GM21717 (cell line): ENCODE measurements around the gene LTBP2.

Source experiments
- ATAC-seq: cut with Tn5 transposase; IDR thresholded peaks from one replicate; pipeline ENCODE4 v1.9.1; 2021; ENCODE audit warnings: mild to moderate bottlenecking, moderate library complexity; ENCODE audit not compliant: unreplicated experiment

Gene LTBP2

DNA sequence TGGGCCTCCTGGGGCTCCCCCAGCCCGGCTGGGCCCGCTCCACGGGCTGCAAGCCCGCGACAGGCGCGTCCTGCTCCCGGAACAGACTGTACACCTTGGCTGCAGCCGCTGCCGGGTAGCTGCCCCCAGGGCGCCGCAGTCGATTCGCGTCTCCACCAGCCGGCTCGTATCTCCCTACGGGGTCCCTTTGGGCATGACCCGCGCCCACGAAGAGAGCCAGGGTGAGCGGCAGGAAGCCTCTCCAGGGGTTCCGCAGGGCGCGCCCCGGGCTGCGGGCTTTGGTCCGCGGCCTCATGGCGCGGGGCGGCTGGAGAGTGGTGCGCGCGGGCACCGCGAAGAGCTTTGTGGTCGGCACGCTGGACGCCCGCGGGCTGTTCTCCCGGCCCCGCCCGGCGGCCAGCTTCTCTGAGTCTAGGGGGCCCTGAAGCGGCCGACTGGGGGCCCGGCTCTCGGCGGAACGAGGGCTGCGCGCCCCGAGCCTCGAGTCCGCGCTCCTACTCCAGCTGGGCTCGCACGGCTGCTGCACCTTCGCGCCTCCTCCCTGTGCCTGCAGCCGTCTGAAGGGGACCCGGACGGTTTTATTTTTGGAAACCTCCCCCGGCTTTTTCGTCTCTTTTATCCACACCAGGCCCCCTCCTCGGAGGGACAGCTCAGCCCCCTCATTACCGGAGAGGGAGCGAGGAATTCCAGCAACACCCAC lies at the start of gene LTBP2:
TSS of gene LTBP2 (minus strand) at position 588 of the 700 bp plus-strand sequence. CDS start at position 295, 293 bp downstream.
- no peak for ATAC-seq

GRCh38 chr14:74660863-74661262 lies 48.8 kb upstream of the LTBP2 start:
- ATAC-seq, result no peak

DNA sequence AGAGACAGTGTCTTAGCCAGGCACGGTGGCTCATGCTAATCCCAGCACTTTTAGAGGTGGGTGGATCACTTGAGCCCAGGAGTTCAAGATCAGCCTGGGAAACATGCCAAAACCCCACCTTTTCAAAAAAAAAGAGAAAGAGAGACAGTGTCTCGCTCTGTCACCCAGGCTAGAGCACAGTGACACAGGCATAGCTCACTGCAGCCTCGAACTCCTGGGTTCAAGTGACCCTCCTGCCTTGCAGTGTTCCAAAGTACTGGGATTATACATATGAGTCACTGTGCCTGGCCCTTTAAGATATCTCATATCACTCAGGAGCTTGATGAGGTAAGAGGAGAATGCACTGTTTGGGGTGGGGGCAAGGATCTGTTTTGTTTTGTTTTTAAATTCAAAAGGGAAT lies 48.1 kb upstream of the LTBP2 start:
- no peak for ATAC-seq

- no peak for ATAC-seq
Measured at GRCh38 chr14:74658535-74659131, 46.6 kb upstream of the LTBP2 start.

GRCh38 chr14:74656964-74657363 lies 44.9 kb upstream of the LTBP2 start:
- ATAC-seq, result no peak

GRCh38 chr14:74655599-74656395 lies 43.8 kb upstream of the LTBP2 start:
- no peak for ATAC-seq

- no peak for ATAC-seq
Measured at GRCh38 chr14:74654931-74655330, 42.9 kb upstream of the LTBP2 start.

DNA sequence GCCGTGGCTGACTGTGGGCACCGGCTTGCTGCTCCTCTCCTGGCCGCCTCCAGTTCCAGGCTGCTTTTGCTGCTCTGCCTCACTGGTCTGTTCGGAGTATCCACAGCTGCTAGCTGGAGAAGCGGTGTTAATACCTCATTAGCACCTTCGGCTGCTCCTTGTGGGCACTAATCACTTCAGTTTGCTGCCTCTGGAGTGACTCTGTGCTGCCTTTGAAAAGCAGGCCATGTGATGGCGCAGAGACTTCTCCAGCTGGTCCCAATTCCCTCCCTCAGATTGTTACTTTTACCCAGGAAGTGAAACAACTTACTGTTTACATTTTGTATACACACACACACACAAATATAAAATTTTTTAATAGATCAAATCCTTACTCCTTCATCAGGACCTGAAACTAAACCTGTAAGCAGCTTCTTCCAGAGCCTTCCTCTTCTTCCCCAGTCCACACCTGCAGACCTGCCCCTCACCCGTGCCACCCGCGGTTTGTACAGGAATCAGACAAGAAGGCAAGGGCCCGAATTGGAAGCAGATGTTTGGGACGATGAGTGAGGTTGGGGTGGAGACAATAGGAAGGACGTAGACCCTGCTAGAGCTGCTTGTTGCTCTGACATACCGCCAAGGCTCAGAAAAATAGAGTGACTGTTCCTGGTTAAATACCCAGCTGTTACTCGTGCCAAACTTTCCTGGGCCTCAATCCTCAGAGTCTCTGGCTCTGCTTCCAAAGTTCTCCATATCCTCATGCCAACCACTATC lies 41.5 kb upstream of the LTBP2 start:
- ATAC-seq, result no peak

- no peak for ATAC-seq
Measured at GRCh38 chr14:74652541-74652940, 40.5 kb upstream of the LTBP2 start.

DNA sequence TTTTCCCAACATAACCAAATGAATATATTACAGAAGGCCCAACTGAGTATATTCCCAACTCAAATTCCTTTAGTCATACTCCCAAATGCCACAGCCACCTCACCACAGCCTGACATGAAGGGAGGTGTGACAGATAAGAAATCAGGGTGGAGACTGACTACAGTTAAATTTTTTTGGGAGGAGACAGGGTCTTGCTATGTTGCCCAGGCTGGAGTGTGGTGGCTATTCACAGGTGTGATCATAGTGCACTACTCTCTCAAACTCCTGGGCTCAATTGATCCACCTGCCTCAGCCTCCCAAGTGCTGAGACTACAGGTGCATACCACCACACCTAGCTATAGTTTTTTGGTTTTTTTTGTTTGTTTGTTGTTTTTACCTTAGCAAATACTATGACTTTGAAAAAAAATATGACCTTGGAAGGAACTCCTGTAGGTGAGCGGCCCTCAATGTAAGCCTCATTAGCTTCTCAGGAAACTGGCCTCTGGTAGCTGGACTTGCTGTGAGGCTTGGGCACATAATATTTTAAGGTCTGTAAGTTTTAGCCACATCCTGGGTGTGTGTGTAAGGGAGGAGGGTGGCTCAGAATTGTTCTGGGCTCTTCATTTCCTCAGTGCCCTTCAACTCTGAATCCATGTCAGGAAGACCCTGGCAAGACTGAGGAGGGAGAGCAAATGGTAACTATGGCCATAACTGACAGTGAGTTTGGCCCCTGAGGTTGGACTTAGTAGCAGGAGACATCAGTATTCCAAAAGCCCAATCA lies 39.1 kb upstream of the LTBP2 start:
- no peak for ATAC-seq

DNA sequence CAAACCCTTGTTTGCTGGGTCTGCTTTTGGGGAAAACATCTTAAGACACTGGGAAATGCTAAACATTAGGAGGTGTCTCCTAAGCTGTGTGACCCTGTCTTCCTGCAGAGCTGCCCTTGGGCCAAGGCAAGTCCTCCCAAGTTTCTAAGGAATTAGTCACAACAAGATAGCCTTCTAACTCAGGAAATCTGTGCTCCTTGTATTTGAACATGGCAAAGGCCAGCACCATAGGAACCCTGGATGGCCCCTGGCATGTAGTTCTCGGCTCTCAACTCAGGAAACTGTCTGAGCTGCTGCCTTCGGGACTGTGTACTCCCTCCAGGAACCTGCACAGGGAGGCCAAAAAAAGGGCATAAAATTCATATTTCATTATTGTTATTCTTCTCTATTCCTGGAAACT lies 37.6 kb upstream of the LTBP2 start:
- ATAC-seq, result no peak

GRCh38 chr14:74649167-74649566 lies 37.1 kb upstream of the LTBP2 start:
- ATAC-seq, result no peak

DNA sequence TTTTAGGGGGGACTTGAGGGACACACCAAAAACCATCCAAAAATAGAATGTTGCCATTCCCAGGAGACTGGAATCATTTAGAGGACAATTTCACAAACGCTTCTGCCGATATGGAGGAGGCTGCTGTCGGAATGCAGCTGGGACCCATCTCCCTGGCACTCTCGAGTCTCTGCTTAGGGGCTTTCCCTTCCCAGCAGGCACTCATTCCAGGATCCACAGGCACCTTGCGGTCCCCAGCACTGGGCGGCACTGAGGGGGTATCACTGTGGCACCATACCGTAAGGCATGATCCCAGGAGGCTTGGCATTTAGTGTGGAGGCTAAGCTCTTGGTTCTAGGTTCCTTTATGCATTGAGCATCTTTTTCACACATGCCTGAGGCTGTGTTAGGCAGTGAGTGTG lies 36.6 kb upstream of the LTBP2 start:
- ATAC-seq, result no peak

DNA sequence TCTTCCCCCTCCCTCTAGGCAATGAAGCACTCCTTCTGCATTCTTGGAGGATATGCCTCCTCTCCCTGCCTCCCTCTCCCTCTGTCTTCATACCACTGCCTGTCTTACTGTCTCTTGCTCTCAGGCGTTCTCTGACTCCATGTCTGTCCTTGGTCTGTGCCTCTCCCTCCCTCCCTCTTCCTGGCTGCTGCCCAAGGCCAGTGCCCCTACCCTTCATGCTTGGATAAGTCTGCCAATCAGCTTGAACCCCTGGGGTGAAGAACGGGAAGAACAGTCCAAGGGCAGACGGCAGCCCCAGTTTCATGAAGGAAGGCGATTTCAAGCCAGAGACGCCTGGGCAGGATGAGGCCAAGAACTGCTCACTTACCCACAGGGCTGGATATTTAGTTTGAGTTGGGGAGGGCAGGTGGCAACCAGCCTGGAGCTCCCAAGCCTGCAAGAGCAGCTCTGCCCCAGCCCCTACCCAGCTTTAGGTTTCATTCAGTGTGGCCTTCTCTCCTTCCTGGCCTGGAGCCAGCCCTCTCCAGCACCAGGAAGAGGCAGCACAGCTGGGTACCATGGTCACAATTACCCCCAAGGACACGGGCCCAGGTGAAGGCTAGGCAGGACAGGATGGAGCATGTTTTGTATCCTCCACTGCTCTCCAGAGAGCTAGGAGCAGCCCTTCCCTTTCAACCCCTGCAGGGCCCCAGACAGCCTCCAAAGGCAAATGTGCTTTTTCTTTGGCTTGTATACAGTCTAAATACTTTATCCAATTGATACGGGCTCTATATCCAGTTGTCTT lies 35.8 kb upstream of the LTBP2 start:
- no peak for ATAC-seq

DNA sequence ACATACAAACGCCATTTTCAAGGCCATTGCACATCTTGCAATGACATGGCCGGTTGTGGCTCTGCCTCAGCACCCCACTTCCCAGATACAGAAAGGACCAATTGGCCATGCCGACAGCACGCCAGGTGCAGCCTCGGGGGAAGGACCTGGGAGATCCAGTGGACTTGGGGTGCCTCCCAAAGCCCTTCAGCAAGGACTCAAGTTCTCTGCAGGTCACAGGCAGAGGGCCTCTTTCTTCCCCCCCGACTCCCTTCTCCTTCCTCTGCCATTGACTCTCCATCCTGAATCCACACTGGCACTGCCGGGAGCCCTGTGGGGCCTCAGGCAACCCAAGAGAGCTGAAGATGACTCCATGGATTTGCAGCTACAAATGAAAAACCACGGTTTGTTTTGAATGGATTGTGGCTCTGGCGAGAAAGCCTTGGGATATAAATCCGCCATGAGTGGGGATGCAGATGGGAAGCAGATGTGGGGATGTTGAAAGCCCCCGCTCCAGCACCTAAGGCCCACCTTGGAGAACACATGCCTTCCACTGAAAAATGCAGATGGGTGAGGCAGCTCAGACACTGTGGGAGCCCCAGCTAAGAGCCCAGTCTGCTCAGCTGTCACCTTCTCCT lies 35.1 kb upstream of the LTBP2 start:
- no peak for ATAC-seq

DNA sequence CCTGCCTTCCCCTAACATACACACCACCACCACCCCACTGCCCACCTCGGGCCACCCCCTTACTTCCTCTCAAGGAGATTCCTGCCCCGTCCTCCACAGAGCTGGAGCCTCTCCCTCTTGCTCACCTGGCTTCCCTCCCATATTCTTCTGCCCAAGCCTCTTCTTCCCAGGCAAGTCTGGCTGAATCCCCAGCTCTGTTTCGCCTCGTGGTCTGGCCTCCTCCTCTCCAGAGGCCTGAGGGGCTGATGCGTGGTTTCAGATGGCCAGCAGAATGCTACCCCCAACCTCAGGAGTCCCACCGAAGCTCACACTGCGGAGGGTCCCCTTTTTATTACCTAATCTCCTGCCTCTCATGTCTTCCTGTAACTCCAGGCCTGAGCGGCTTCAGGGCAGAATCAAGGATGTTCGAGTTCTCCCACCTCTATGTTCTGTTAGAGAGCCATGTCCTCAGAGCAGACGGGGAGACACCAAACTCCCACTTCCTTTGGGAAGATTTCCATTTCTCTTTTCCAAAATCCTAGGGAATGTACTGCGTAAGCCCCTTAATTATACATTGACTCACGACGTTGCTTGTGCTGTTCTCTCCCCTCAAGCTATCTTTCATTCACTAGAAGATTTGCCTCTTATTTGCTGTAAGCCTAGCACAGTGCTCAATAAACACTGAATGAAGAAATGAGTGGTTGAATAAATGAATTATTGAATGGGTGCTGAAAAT lies 33.9 kb upstream of the LTBP2 start:
- ATAC-seq, result no peak

DNA sequence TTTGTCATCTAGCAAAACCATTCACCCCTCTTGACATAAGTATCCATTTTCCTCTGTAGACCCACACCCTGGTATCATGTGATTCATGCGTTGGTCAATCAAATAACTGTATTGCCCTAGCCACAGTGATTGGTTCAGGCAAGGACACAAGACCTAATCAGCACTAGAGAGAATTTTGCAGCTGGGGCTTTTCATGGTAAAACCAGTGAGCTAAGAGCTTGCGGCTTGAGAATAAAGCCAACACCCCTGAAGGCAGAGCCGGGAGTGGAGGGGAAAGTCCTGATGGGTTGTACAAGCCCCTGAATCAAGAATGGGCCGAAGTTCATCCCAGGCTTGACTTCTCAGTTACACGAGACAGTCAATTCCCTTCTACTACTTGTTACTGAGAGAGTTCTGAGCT lies 33.2 kb upstream of the LTBP2 start:
- ATAC-seq, result no peak

- no peak for ATAC-seq
Measured at GRCh38 chr14:74641601-74642391, 29.8 kb upstream of the LTBP2 start.
